ENCODE data around the gene CCR2.

The CCR2 gene

GRCh38 chr3:46359733-46360493, 6.0 kb downstream of the CCR2 start:
- H3K36me3 ChIP-seq (ENCODE audit: insufficient read depth), result no peaks in the 10 kb centered on the region
- no peak overlapping the region for H3K27ac ChIP-seq
- peaks cover 26% of the 10 kb centered on the region for H3K4me1 ChIP-seq (ENCODE audit: low read depth, poor library complexity, severe bottlenecking)

GRCh38 chr3:46360907-46361306, 7.0 kb downstream of the CCR2 start:
- Histone ChIP-seq H3K27ac (no peak overlapping the region), H3K36me3 (ENCODE audit: insufficient read depth) (no peaks in the 10 kb centered on the region)

More at GRCh38 chr3:46359733-46360493, 6.0 kb downstream of the CCR2 start:
- Histone ChIP-seq H3K4me2 (no peak overlapping the region), H4K20me1 (ENCODE audit: insufficient read depth) (no peaks in the 10 kb centered on the region), H3K79me2 (ENCODE audit: insufficient read depth, low read depth) (no peaks in the 10 kb centered on the region), H3K9ac (no peak overlapping the region), H3K4me3 (IDR thresholded peaks at IDR 0.05; ENCODE audit: insufficient read depth, low read depth, low read length) (no peak overlapping the region), H2AFZ (ENCODE audit: low read depth) (no peak overlapping the region), H3K27me3 (ENCODE audit: insufficient read depth, low read depth) (no peaks in the 10 kb centered on the region)
- no peak for TF ChIP-seq CTCF (conservative IDR thresholded peaks at IDR 0.05; ENCODE audit: low read depth, low read length)

GRCh38 chr3:46361408-46362283, 7.7 kb downstream of the CCR2 start:
- Histone ChIP-seq H3K27me3 (ENCODE audit: insufficient read depth, low read depth) (no peaks in the 10 kb centered on the region), H3K9ac (no peak overlapping the region), H3K36me3 (ENCODE audit: insufficient read depth) (no peaks in the 10 kb centered on the region), H2AFZ (ENCODE audit: low read depth) (no peak overlapping the region), H3K79me2 (ENCODE audit: insufficient read depth, low read depth) (no peaks in the 10 kb centered on the region), H3K4me3 (IDR thresholded peaks at IDR 0.05; ENCODE audit: insufficient read depth, low read depth, low read length) (no peak overlapping the region), H3K4me1 (ENCODE audit: low read depth, poor library complexity, severe bottlenecking) (peaks cover 26% of the 10 kb centered on the region), H4K20me1 (ENCODE audit: insufficient read depth) (no peaks in the 10 kb centered on the region), H3K4me2 (no peak overlapping the region), H3K27ac (no peak overlapping the region)
- TF ChIP-seq CTCF (conservative IDR thresholded peaks at IDR 0.05; ENCODE audit: low read depth, low read length), result no peak

More at GRCh38 chr3:46360907-46361306, 7.0 kb downstream of the CCR2 start:
- Histone ChIP-seq H2AFZ (ENCODE audit: low read depth) (no peak overlapping the region), H3K4me1 (ENCODE audit: low read depth, poor library complexity, severe bottlenecking) (peaks cover 26% of the 10 kb centered on the region), H3K27me3 (ENCODE audit: insufficient read depth, low read depth) (no peaks in the 10 kb centered on the region), H3K4me3 (IDR thresholded peaks at IDR 0.05; ENCODE audit: insufficient read depth, low read depth, low read length) (no peak overlapping the region), H3K79me2 (ENCODE audit: insufficient read depth, low read depth) (no peaks in the 10 kb centered on the region), H3K9ac (no peak overlapping the region), H4K20me1 (ENCODE audit: insufficient read depth) (no peaks in the 10 kb centered on the region), H3K4me2 (no peak overlapping the region)
- no peak for TF ChIP-seq CTCF (conservative IDR thresholded peaks at IDR 0.05; ENCODE audit: low read depth, low read length)

GRCh38 chr3:46365041-46365440, 11.1 kb downstream of the CCR2 start:
- TF ChIP-seq CTCF (conservative IDR thresholded peaks at IDR 0.05; ENCODE audit: low read depth, low read length), result no peak
- H3K79me2 ChIP-seq (ENCODE audit: insufficient read depth, low read depth), result no peaks in the 10 kb centered on the region
- H3K36me3 ChIP-seq (ENCODE audit: insufficient read depth), result no peaks in the 10 kb centered on the region
- H3K27me3 ChIP-seq (ENCODE audit: insufficient read depth, low read depth), result no peaks in the 10 kb centered on the region
- H4K20me1 ChIP-seq (ENCODE audit: insufficient read depth), result no peaks in the 10 kb centered on the region
- no peak overlapping the region for H3K27ac ChIP-seq
- no peak overlapping the region for H3K9ac ChIP-seq
- H3K4me1 ChIP-seq (ENCODE audit: low read depth, poor library complexity, severe bottlenecking), result peaks cover 39% of the 10 kb centered on the region
- no peak overlapping the region for H3K4me3 ChIP-seq (IDR thresholded peaks at IDR 0.05; ENCODE audit: insufficient read depth, low read depth, low read length)
- H3K4me2 ChIP-seq, result no peak overlapping the region
- no peak overlapping the region for H2AFZ ChIP-seq (ENCODE audit: low read depth)
